GM12878 (cell line): ENCODE results near the gene DIMT1. TPM values are rescaled to one million over a fixed set of nuclear protein-coding genes. Genes with fewer than 3 reads are reported as not detected.

Source experiments
- ATAC-seq: fragments of 200-7000 bp; cut with Tn5 transposase; 3 replicates; pipeline ENCODE4 v1.9.1; 2020; ENCODE audit warnings: mild to moderate bottlenecking, moderate library complexity
- BruUV-seq: library from RNA; stranded (reverse); fragments of 400-500 nt; replicated peaks from 2 replicates; lab custom pipeline; 2021; lab: Mats Ljungman, UMichigan
- CTCF ChIA-PET: fragments of 300-600 bp; sonication (Branson Sonifier 250); formaldehyde crosslinking; extraction: SDS; loops from one replicate; lab custom pipeline; 2021; ENCODE audit warnings: inconsistent platforms; lab: Yijun Ruan, JAX
- POLR2A ChIA-PET: fragments of 350-600 bp; formaldehyde crosslinking; extraction: SDS; loops from one replicate; lab custom pipeline; 2021; ENCODE audit warnings: inconsistent platforms; lab: Charles Lee
- RAD21 ChIA-PET: fragments of 300-600 bp; sonication (Branson Sonifier 250); formaldehyde crosslinking; loops from one replicate; lab custom pipeline; 2023; ENCODE audit warnings: antibody characterized with exemption; ENCODE audit not compliant: unreplicated experiment; lab: Charles Lee
- SMC1A ChIA-PET: fragments of 300-600 bp; sonication (Branson Sonifier 250); formaldehyde crosslinking; loops from one replicate; lab custom pipeline; 2023; ENCODE audit not compliant: unreplicated experiment, uncharacterized antibody; lab: Charles Lee
- DNase-seq: peaks from one replicate; pipeline ENCODE4 v3.0.0-alpha.2; 2011; ENCODE audit warnings: low read depth, low spot score
- FAIRE-seq: peaks from 3 replicates; lab custom pipeline; 2011; peaks lifted over from hg19 to GRCh38; lab: Jason Lieb, UNC
- H2AFZ ChIP-seq: 2 replicates; pipeline ENCODE4 v1.6.0; 2011; ENCODE audit warnings: low read depth, low read length, control low read depth; ENCODE audit not compliant: control insufficient read depth
- H3K27ac ChIP-seq: 2 replicates; pipeline ENCODE4 v1.5.1; 2011; ENCODE audit warnings: control low read depth; ENCODE audit not compliant: control insufficient read depth, insufficient read depth
- H3K27me3 ChIP-seq, 2 experiments: replicated peaks in 1 of 2; 2 replicates each; pipeline versions ENCODE4 v1.6.0 to v1.6.1; 2011; ENCODE audit warnings: low read length in 1 of 2; ENCODE audit not compliant: control insufficient read depth in 2 of 2, insufficient read depth in 2 of 2
- H3K36me3 ChIP-seq, 2 experiments: 2 replicates each; pipeline ENCODE4 v1.5.1; 2011; ENCODE audit warnings: low read length in 1 of 2; ENCODE audit not compliant: control insufficient read depth in 2 of 2, insufficient read depth in 2 of 2
- H3K4me1 ChIP-seq: 2 replicates; pipeline ENCODE4 v1.6.1; 2011; ENCODE audit warnings: mild to moderate bottlenecking, low read length, moderate library complexity, mixed read lengths; ENCODE audit not compliant: control insufficient read depth, insufficient read depth
- H3K4me2 ChIP-seq: 2 replicates; pipeline ENCODE4 v1.6.0; 2011; ENCODE audit warnings: control low read depth; ENCODE audit not compliant: control insufficient read depth, insufficient read depth
- H3K4me3 ChIP-seq: fragments of 200-600 bp; sonication (generic); 2 replicates; pipeline ENCODE4 v1.5.1; 2016
- H3K79me2 ChIP-seq: 2 replicates; pipeline ENCODE4 v1.6.0; 2011; ENCODE audit warnings: low read length; ENCODE audit not compliant: control insufficient read depth, insufficient read depth
- H3K9ac ChIP-seq: 2 replicates; pipeline ENCODE4 v1.8.0; 2011; ENCODE audit warnings: low read length, control low read depth, mixed read lengths; ENCODE audit not compliant: control insufficient read depth, insufficient read depth
- H3K9me3 ChIP-seq: replicated peaks from 3 replicates; pipeline ENCODE4 v1.5.1; 2011; ENCODE audit warnings: mild to moderate bottlenecking, low read length; ENCODE audit not compliant: control insufficient read depth, insufficient read depth
- H4K20me1 ChIP-seq: 2 replicates; pipeline ENCODE4 v1.6.0; 2011; ENCODE audit not compliant: control insufficient read depth, insufficient read depth
- BCL3 ChIP-seq: IDR thresholded peaks from 2 replicates; pipeline ENCODE4 v1.6.1; 2011; ENCODE audit warnings: borderline replicate concordance, low read depth, mild to moderate bottlenecking, moderate library complexity, low read length; ENCODE audit not compliant: insufficient read depth, poor library complexity, severe bottlenecking
- BMI1 ChIP-seq: fragments of 450-650 bp; IDR thresholded peaks from 2 replicates; pipeline ENCODE4 v1.6.1; 2016; ENCODE audit warnings: mild to moderate bottlenecking, moderate library complexity, borderline replicate concordance
- CREM ChIP-seq: IDR thresholded peaks from 2 replicates; pipeline ENCODE4 v1.6.1; 2014; ENCODE audit warnings: antibody characterized with exemption, low read depth
- EZH2 ChIP-seq: IDR thresholded peaks from 2 replicates; pipeline ENCODE4 v1.6.1; 2012; ENCODE audit warnings: low read depth, mild to moderate bottlenecking, control low read depth, inconsistent platforms, low read length, borderline replicate concordance; ENCODE audit not compliant: control insufficient read depth
- FOS ChIP-seq: IDR thresholded peaks from 3 replicates; pipeline ENCODE4 v1.6.1; 2011; ENCODE audit warnings: borderline replicate concordance; ENCODE audit not compliant: insufficient read length; ENCODE audit errors: extremely low read depth
- HCFC1 ChIP-seq: fragments of 150-350 bp; IDR thresholded peaks from 2 replicates; pipeline ENCODE4 v1.6.1; 2014; ENCODE audit warnings: low read length
- HDGF ChIP-seq: fragments of 450-650 bp; IDR thresholded peaks from 2 replicates; pipeline ENCODE4 v1.6.1; 2016; ENCODE audit warnings: antibody characterized with exemption
- JUNB ChIP-seq: IDR thresholded peaks from 2 replicates; pipeline ENCODE4 v1.6.1; 2016; ENCODE audit warnings: antibody characterized with exemption, mild to moderate bottlenecking
- NFIC ChIP-seq: IDR thresholded peaks from 2 replicates; pipeline ENCODE4 v1.6.1; 2012; ENCODE audit warnings: low read depth, mild to moderate bottlenecking, inconsistent platforms, low read length, moderate library complexity
- NFXL1 ChIP-seq: fragments of 450-650 bp; IDR thresholded peaks from 2 replicates; pipeline ENCODE4 v1.6.1; 2017; ENCODE audit warnings: antibody characterized with exemption, mild to moderate bottlenecking, borderline replicate concordance
- PRDM15 ChIP-seq: fragments of 450-650 bp; formaldehyde crosslinking; IDR thresholded peaks from 2 replicates; pipeline ENCODE4 v1.4.0; 2020; ENCODE audit warnings: mild to moderate bottlenecking, moderate library complexity
- SREBF1 ChIP-seq: IDR thresholded peaks from 2 replicates; pipeline ENCODE4 v1.6.1; 2012; ENCODE audit warnings: mild to moderate bottlenecking, low read length
- SREBF2 ChIP-seq: IDR thresholded peaks from 2 replicates; pipeline ENCODE4 v1.6.1; 2012; ENCODE audit warnings: mild to moderate bottlenecking, low read length
- SRF ChIP-seq, 2 experiments: IDR thresholded peaks; 2 replicates each; pipeline ENCODE4 v1.6.1; 2011; ENCODE audit warnings: low read depth in 2 of 2, low read length in 2 of 2, mild to moderate bottlenecking in 1 of 2, moderate library complexity in 1 of 2
- TAF1 ChIP-seq: IDR thresholded peaks from 2 replicates; pipeline ENCODE4 v1.6.1; 2011; ENCODE audit warnings: mild to moderate bottlenecking, low read depth, low read length, borderline replicate concordance
- YBX1 ChIP-seq: fragments of 450-650 bp; IDR thresholded peaks from 2 replicates; pipeline ENCODE4 v1.6.1; 2016; ENCODE audit warnings: antibody characterized with exemption
- WGBS: methylation state at CpG from one replicate; pipeline ENCODE4 v1.1.6; 2016; ENCODE audit warnings: low lambda C conversion rate; ENCODE audit not compliant: insufficient replicate concordance, insufficient coverage; ENCODE audit errors: missing lambda C conversion rate; 5-methylcytosine and 5-hydroxymethylcytosine counted together
- in situ Hi-C: fragments of 300-500 bp; cut with MboI; formaldehyde crosslinking; loops from 9 replicates; pipeline ENCODE4 v1.14.3; 2018; ENCODE audit warnings: mixed read lengths
- intact Hi-C: fragments of 100-400 bp; cut with micrococcal nuclease; formaldehyde crosslinking; loops from one replicate; pipeline ENCODE4 v1.14.2; 2022; ENCODE audit not compliant: unreplicated experiment
- polyA plus RNA-seq, 11 experiments: library from polyadenylated mRNA; depleted of rRNA in 4 of 11; unstranded in 6 of 11; stranded (reverse) in 5 of 11; fragments of >200 nt; fragmentation: Nextera tagmentation in 4 of 11; fragmentation: Illumina TruSeq in 1 of 11; extraction: Ambion mirVana in 4 of 11; extraction: Trizol in 1 of 11; gene quantifications; 1 replicate in 1 of 11; 2 replicates in 10 of 11; pipeline versions ENCODE4 v1.2.1 to v1.2.3, GENCODE V29; 2011 to 2016; ENCODE audit warnings: inconsistent platforms in 2 of 11, missing spikeins in 2 of 11, low read depth in 1 of 11
- total RNA-seq, 4 experiments: library from RNA; depleted of rRNA in 3 of 4; stranded (reverse); fragments of >200 nt in 3 of 4; fragmentation: Illumina TruSeq in 1 of 4; extraction: Trizol in 1 of 4; gene quantifications; 2 replicates each; pipeline versions ENCODE4 v1.2.1 to v1.2.3, GENCODE V29; 2013 to 2021
- TF ChIP-seq, protein P1 (sequence below): fragments of 150-350 bp; IDR thresholded peaks from 2 replicates; pipeline ENCODE4 v1.6.1; 2016; ENCODE audit warnings: low read depth, low read length

The DIMT1 gene
- total and polyA plus RNA-seq, 10 of the 15 experiments (the other 5 are each of a cell fraction or from before 2014, with no cell fraction given), result 19.0 to 66.2 (median 31.6) TPM

- TF ChIP-seq BCL3 (no peak), EZH2 (no peak), BMI1 (no peak), HDGF (no peak), NFXL1 (no peak)
Measured at GRCh38 chr5:62375627-62376026, 28.1 kb downstream of the DIMT1 start (continued).

DNA sequence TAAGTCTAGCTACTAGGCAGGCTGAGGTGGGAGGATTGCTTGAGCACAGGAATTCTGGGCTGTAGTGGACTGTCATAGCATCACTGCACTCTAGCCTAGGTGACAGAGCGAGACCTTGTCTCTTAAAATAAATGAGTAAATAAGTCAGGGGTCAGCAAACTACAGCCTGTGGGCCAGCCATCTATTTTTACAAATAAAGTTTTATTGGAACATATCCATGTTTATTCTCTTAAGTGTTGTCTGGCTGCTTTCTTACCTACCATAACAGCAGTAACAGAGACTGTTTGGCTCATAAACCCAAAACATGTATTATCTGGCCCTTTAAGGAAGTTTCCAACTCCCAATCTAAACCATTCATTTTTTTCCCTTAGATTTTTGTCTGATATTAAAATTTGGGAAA is 29.6 kb downstream of the DIMT1 start:
- in situ Hi-C loops (no loop called here), intact Hi-C loops (no loop called here)
- no peak overlapping the region for H3K4me3 ChIP-seq
- no TSS peak for BruUV-seq
- RAD21 ChIA-PET, result no interaction called here
- DNase-seq (no peak), FAIRE-seq (no peak), ATAC-seq (no peak)
- no peak overlapping the region for H3K4me2 ChIP-seq
- H3K9me3 ChIP-seq, result no peaks in the 10 kb centered on the region
- SMC1A ChIA-PET, result interaction anchor here (0.5 kb wide), 1 partner anchor 213 kb away, joined by 4 read pairs; no protein-coding TSS in a partner anchor
- 93% methylated on average over 1 of the region's 1 CpG for WGBS
- H3K27me3 ChIP-seq, result no peaks in the 10 kb centered on the region
- no peak overlapping the region for H3K9ac ChIP-seq
- POLR2A ChIA-PET, result no interaction called here
- H2AFZ ChIP-seq, result no peak overlapping the region
- no peak overlapping the region for H3K27ac ChIP-seq
- no peaks in the 10 kb centered on the region for H4K20me1 ChIP-seq
- H3K79me2 ChIP-seq, result no peaks in the 10 kb centered on the region
- peaks cover 4 to 26% of the 10 kb centered on the region in 2 experiments for H3K36me3 ChIP-seq
- CTCF ChIA-PET, result no interaction called here
- H3K4me1 ChIP-seq, result no peaks in the 10 kb centered on the region
- TF ChIP-seq FOS, result no peak
- TF ChIP-seq PRDM15 (CRISPR knock-in tag), result no peak
- no peak for TF ChIP-seq SRF (IDR thresholded peaks at IDR 0.05; ENCODE audit: low read depth in 2 of 2, low read length in 2 of 2)
- no peak for TF ChIP-seq HCFC1
- no peak for TF ChIP-seq CREM
- TF ChIP-seq, protein P1, sequence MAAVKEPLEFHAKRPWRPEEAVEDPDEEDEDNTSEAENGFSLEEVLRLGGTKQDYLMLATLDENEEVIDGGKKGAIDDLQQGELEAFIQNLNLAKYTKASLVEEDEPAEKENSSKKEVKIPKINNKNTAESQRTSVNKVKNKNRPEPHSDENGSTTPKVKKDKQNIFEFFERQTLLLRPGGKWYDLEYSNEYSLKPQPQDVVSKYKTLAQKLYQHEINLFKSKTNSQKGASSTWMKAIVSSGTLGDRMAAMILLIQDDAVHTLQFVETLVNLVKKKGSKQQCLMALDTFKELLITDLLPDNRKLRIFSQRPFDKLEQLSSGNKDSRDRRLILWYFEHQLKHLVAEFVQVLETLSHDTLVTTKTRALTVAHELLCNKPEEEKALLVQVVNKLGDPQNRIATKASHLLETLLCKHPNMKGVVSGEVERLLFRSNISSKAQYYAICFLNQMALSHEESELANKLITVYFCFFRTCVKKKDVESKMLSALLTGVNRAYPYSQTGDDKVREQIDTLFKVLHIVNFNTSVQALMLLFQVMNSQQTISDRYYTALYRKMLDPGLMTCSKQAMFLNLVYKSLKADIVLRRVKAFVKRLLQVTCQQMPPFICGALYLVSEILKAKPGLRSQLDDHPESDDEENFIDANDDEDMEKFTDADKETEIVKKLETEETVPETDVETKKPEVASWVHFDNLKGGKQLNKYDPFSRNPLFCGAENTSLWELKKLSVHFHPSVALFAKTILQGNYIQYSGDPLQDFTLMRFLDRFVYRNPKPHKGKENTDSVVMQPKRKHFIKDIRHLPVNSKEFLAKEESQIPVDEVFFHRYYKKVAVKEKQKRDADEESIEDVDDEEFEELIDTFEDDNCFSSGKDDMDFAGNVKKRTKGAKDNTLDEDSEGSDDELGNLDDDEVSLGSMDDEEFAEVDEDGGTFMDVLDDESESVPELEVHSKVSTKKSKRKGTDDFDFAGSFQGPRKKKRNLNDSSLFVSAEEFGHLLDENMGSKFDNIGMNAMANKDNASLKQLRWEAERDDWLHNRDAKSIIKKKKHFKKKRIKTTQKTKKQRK, result no peak
- no peak for TF ChIP-seq SREBF1
- TF ChIP-seq SREBF2, result no peak
- TF ChIP-seq TAF1, result no peak
- no peak for TF ChIP-seq NFIC
- no peak for TF ChIP-seq JUNB
- no peak for TF ChIP-seq YBX1
